Spleen (tissue), 11 donors: Measurements from ENCODE around the gene ARMH2. TPM values are rescaled to one million over a fixed set of nuclear protein-coding genes. Genes with fewer than 3 reads are reported as not detected.

ENCODE experiments used
- DNase-seq: peaks from one replicate; pipeline ENCODE4 v3.0.0-alpha.2; 2020
- H3K27ac ChIP-seq, 8 donors: fragments of 200-600 bp; sonication (generic) in 7 of 8; 1 replicate in 4 of 8; 2 replicates in 4 of 8; pipeline versions ENCODE4 v1.5.0 to v1.8.0; 2016 to 2021; ENCODE audit warnings: inconsistent platforms in 4 of 8, mild to moderate bottlenecking in 4 of 8, moderate library complexity in 1 of 8
- H3K27me3 ChIP-seq, 7 donors: fragments of 200-600 bp; sonication (generic) in 6 of 7; replicated peaks in 1 of 7; 1 replicate in 4 of 7; 2 replicates in 3 of 7; pipeline versions ENCODE4 v1.5.0 to v1.8.0; 2016 to 2021; ENCODE audit warnings: inconsistent platforms in 3 of 7, mild to moderate bottlenecking in 1 of 7
- H3K36me3 ChIP-seq, 6 donors: fragments of 200-600 bp; sonication (generic) in 5 of 6; 1 replicate in 4 of 6; 2 replicates in 2 of 6; pipeline versions ENCODE4 v1.5.0 to v1.8.0; 2016 to 2021; ENCODE audit warnings: inconsistent platforms in 2 of 6
- H3K4me1 ChIP-seq, 6 donors: fragments of 200-600 bp; sonication (generic) in 5 of 6; 1 replicate in 3 of 6; 2 replicates in 3 of 6; pipeline versions ENCODE4 v1.5.0 to v1.8.0; 2016 to 2021; ENCODE audit warnings: inconsistent platforms in 3 of 6
- H3K4me3 ChIP-seq, 8 donors: fragments of 200-600 bp; sonication (generic) in 7 of 8; 1 replicate in 4 of 8; 2 replicates in 4 of 8; pipeline versions ENCODE4 v1.5.0 to v1.8.0; 2016 to 2021; ENCODE audit warnings: inconsistent platforms in 4 of 8, mild to moderate bottlenecking in 4 of 8, moderate library complexity in 2 of 8
- H3K9me3 ChIP-seq, 8 donors: fragments of 200-600 bp; sonication (generic) in 7 of 8; 1 replicate in 4 of 8; 2 replicates in 4 of 8; pipeline versions ENCODE4 v1.5.0 to v1.8.0; 2016 to 2021; ENCODE audit warnings: inconsistent platforms in 4 of 8
- POLR2A ChIP-seq, 3 donors: fragments of 450-650 bp; IDR thresholded peaks; one replicate each; pipeline ENCODE4 v1.5.1; 2017; ENCODE audit warnings: antibody characterized with exemption in 3 of 3, mild to moderate bottlenecking in 1 of 3
- POLR2AphosphoS5 ChIP-seq, 3 donors: sonication (generic); formaldehyde crosslinking; IDR thresholded peaks; one replicate each; pipeline ENCODE4 v1.5.1; 2017; ENCODE audit warnings: antibody characterized with exemption in 3 of 3
- WGBS, 5 donors: extraction: QIAGEN DNeasy Blood & Tissue Kit in 3 of 5; methylation state at CpG; one replicate each; pipeline versions ENCODE4 v1.1.5 to v1.1.7; 2013 to 2018; 5-methylcytosine and 5-hydroxymethylcytosine counted together
- intact Hi-C: fragments of 100-400 bp; cut with DNase I; formaldehyde crosslinking; loops from one replicate; pipeline ENCODE4 v1.15.0; 2023; ENCODE audit warnings: low total_unique reads
- polyA plus RNA-seq, 3 donors: library from polyadenylated mRNA; stranded (reverse); fragments of 200-250 nt; gene quantifications; one replicate each; pipeline ENCODE4 v1.2.1, GENCODE V29; 2013
- total RNA-seq, 7 donors: library from RNA; depleted of rRNA in 3 of 7; stranded (reverse); fragments of >200 nt in 3 of 7; fragmentation: NEBNext Ultra II Directional in 4 of 7; extraction: Animal tissue kit (Norgen Biotek cat#: 25700) in 4 of 7; gene quantifications; one replicate each; pipeline versions ENCODE4 v1.1.0 to v1.2.1, GENCODE V29; 2016 to 2021
- TF ChIP-seq, protein P1 (sequence below), 11 experiments: fragments of 200-600 bp in 7 of 11; fragments of 450-650 bp in 4 of 11; sonication (generic) in 4 of 11; IDR thresholded peaks in 8 of 11; conservative IDR thresholded peaks in 3 of 11; 1 replicate in 7 of 11; 2 replicates in 4 of 11; pipeline versions ENCODE4 v1.4.0 to v1.8.0; 2016 to 2021; ENCODE audit warnings: antibody characterized with exemption in 11 of 11, inconsistent platforms in 4 of 11, mild to moderate bottlenecking in 1 of 11
- donor health status: healthy with polysubstance abuse.
- donor health status: DM: no; HTN: no; CAD: no; lungs with moderate emphysema.
- donor health status: DM: no; HTN: no; CAD: no.
- donor health status: Bipolar disorder and iron deficiency.
- donor health status: healthy.
- donor health status: DM: no; HTN: no; CAD: no.
- donor health status: DM: yes; HTN: yes; CAD: no.

The ARMH2 gene
- total and polyA plus RNA-seq, 10 donors = 0.35 to 3.0 (median 1.2) TPM; not detected in 4

DNA sequence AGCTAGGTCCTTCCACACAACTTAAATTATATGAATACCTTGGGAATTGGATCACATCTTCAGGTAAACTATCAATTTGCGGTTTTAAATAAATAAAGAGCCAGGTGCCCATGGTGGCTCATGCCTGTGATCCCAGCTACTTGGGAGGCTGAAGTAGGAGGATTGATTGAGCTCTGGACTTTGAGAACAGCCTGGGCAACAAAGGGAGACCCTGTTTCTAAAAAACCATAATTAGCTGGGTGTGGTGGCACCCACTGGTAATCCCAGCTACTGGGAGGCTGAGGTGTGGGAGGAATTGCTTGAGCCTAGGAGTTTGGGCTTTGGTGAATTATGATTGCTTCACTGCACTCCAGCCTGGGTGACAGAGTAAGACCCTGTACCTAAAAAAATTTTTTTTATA is 20.6 kb downstream of the ARMH2 start:
- intact Hi-C loops = loop anchor here (10.0 kb wide), 1 partner anchor 53 kb away; no protein-coding TSS in a partner anchor
- Histone ChIP-seq H3K27me3 (no peaks in the 10 kb centered on the region), H3K27ac (no peak overlapping the region), H3K36me3 (peaks cover 0 to 28% (median 13%) of the 10 kb centered on the region in 6 donors), H3K4me1 (peaks cover 10 to 62% (median 34%) of the 10 kb centered on the region in 6 donors), H3K9me3 (no peaks in the 10 kb centered on the region), H3K4me3 (no peak overlapping the region)
- 45 to 100% (median 100%) methylated on average over 1 of the region's 1 CpG for WGBS, 5 donors
- TF ChIP-seq, protein P1, sequence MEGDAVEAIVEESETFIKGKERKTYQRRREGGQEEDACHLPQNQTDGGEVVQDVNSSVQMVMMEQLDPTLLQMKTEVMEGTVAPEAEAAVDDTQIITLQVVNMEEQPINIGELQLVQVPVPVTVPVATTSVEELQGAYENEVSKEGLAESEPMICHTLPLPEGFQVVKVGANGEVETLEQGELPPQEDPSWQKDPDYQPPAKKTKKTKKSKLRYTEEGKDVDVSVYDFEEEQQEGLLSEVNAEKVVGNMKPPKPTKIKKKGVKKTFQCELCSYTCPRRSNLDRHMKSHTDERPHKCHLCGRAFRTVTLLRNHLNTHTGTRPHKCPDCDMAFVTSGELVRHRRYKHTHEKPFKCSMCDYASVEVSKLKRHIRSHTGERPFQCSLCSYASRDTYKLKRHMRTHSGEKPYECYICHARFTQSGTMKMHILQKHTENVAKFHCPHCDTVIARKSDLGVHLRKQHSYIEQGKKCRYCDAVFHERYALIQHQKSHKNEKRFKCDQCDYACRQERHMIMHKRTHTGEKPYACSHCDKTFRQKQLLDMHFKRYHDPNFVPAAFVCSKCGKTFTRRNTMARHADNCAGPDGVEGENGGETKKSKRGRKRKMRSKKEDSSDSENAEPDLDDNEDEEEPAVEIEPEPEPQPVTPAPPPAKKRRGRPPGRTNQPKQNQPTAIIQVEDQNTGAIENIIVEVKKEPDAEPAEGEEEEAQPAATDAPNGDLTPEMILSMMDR (IDR thresholded peaks at IDR 0.05 in 8 of 11, conservative IDR thresholded peaks at IDR 0.05 in 3 of 11) = no peak
- TF ChIP-seq POLR2A (IDR thresholded peaks at IDR 0.05) = no peak
- no peak for TF ChIP-seq POLR2AphosphoS5 (IDR thresholded peaks at IDR 0.05)
- no peak for DNase-seq

DNA sequence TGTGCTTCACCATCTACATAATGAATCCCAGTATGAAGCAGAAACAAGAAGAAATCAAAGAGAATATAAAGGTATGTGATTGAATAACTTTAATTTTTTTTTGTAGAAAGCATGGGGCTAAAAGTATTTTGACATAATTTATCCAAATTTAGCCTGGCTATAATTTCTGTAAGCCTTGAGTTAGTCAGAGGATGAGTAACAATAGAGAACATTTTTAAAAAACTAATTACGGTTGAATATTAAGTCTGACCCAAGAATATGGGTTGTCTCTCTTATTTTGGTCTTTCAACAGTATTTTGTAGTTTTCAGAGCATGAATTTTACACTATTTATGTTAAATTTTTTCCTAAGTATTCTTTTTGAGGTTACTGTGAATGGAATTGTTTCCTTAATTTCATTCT is 21.5 kb downstream of the ARMH2 start:
- H3K4me3 ChIP-seq = peak overlapping the region in 2 of 8 donors; percentile 85 to 100
- H3K4me1 ChIP-seq = peaks cover 10 to 62% (median 34%) of the 10 kb centered on the region in 6 donors
- TF ChIP-seq POLR2AphosphoS5 (IDR thresholded peaks at IDR 0.05) = no peak
- no peak for TF ChIP-seq POLR2A (IDR thresholded peaks at IDR 0.05)
- TF ChIP-seq, protein P1 (IDR thresholded peaks at IDR 0.05 in 8 of 11, conservative IDR thresholded peaks at IDR 0.05 in 3 of 11) = no peak
- DNase-seq = no peak
- H3K9me3 ChIP-seq = no peaks in the 10 kb centered on the region
- 68 to 85% (median 80%) methylated on average over 1 of the region's 1 CpG for WGBS, 5 donors
- H3K36me3 ChIP-seq = peaks cover 0 to 19% (median 8%) of the 10 kb centered on the region in 6 donors
- H3K27me3 ChIP-seq = no peaks in the 10 kb centered on the region
- intact Hi-C loops = loop anchor here (10.0 kb wide), 1 partner anchor 52 kb away; no protein-coding TSS in a partner anchor
- no peak overlapping the region for H3K27ac ChIP-seq

DNA sequence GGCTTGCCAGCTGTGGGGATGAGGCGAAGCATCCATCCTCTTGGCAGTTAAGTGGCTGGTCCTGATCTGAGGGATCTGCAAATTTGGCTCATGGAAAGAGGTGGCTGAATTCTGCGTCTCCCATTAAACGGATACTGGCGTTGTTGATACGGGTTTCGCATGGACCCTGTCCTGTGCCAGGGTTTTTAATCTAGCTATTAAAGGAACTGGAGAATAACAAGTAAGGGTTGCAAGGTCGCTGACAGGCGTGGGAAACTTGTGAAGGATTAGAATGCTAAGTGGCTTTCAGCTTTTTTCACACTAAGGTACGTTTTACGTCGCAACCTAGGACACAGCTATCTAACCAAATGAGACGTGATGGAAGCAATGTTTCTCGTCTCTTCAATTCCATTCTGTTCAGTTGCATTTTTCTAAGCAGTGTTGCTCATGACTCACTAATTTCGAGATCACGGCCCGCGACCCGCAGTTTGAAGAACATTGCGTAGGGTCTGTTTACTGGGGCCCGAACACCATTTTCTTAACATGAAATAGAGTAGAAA is 23.1 kb downstream of the ARMH2 start:
- Histone ChIP-seq H3K36me3 (peaks cover 0 to 3% (median under 1%) of the 10 kb centered on the region in 6 donors), H3K4me1 (peaks cover 10 to 62% (median 34%) of the 10 kb centered on the region in 6 donors), H3K27me3 (no peaks in the 10 kb centered on the region), H3K27ac (peak overlapping the region; percentile 77 to 98 (median 95)), H3K9me3 (no peaks in the 10 kb centered on the region), H3K4me3 (peak overlapping the region; percentile 85 to 100 (median 100))
- no peak for DNase-seq
- intact Hi-C loops = loop anchor here (10.0 kb wide), 1 partner anchor 51 kb away; no protein-coding TSS in a partner anchor
- no peak for TF ChIP-seq POLR2A (IDR thresholded peaks at IDR 0.05)
- TF ChIP-seq, protein P1 (IDR thresholded peaks at IDR 0.05 in 8 of 11, conservative IDR thresholded peaks at IDR 0.05 in 3 of 11) = no peak
- no peak for TF ChIP-seq POLR2AphosphoS5 (IDR thresholded peaks at IDR 0.05)
- WGBS, 5 donors = 4 to 11% (median 7%) methylated on average over 19 to 20 of the region's 20 CpGs

DNA sequence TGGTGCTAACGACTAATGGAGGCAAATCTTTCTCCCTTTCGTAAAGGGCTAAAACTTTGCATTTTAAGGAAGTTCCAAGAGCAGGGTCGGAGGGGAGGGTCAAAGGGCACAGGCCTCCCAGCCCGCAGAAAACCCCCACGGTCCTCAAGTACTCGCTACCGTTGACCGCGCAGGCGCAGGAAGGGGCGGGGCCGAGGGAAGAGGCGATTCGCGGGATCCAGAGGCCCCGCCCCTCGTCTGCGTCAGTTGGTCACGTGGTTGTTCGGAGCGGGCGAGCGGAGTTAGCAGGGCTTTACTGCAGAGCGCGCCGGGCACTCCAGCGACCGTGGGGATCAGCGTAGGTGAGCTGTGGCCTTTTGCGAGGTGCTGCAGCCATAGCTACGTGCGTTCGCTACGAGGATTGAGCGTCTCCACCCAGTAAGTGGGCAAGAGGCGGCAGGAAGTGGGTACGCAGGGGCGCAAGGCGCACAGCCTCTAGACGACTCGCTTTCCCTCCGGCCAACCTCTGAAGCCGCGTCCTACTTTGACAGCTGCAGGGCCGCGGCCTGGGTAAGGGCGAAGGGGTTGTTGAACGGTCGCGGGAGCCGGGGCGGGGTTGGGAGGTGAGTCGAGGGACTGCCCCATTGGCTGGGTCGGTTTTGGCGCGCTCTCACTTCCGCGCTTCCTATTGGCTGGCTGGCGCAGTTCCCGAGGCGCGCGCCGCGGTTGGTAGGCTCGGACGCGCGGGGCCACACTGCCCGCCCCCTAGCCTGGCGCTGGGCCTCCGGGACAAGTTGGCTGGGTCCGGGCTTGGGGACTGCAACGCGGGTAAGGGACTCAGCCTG is 23.8 kb downstream of the ARMH2 start, which contains the start of gene GMNN:
TSS of gene GMNN (plus strand) at position 242 of the 824 bp plus-strand sequence. CDS start 2,310 bp downstream, outside the sequence.
- Histone ChIP-seq H3K9me3 (no peaks in the 10 kb centered on the region), H3K4me1 (peaks cover 10 to 55% (median 34%) of the 10 kb centered on the region in 6 donors), H3K36me3 (no peaks in the 10 kb centered on the region), H3K4me3 (peak within 1 kb of the TSS; percentile 85 to 100 (median 100)), H3K27me3 (no peaks in the 10 kb centered on the region), H3K27ac (peak within 1 kb of the TSS; percentile 77 to 98 (median 95))
- WGBS, 5 donors = 0 to 1% (median 0%) methylated on average over 35 to 75 of the region's 75 CpGs
- intact Hi-C loops = loop anchor here (10.0 kb wide), 1 partner anchor 50 kb away; no protein-coding TSS in a partner anchor
- DNase-seq = peak; percentile 100
- TF ChIP-seq, protein P1 (IDR thresholded peaks at IDR 0.05 in 8 of 11, conservative IDR thresholded peaks at IDR 0.05 in 3 of 11) = peak in 1 of 11 experiments; percentile 14
- peak; percentile 85 to 92 (median 90) for TF ChIP-seq POLR2AphosphoS5 (IDR thresholded peaks at IDR 0.05)
- peak in 1 of 3 donors; percentile 22 for TF ChIP-seq POLR2A (IDR thresholded peaks at IDR 0.05)
